ENCODE results near the gene P2RX2.

The P2RX2 gene

GRCh38 chr12:132638541-132639408 lies 20.2 kb downstream of the P2RX2 start:
- no peak for DNase-seq (ENCODE audit: low read depth, low spot score)

GRCh38 chr12:132639956-132640520 lies 21.5 kb downstream of the P2RX2 start:
- DNase-seq (ENCODE audit: low read depth, low spot score): no peak

- no peak for DNase-seq (ENCODE audit: low read depth, low spot score)
Measured at GRCh38 chr12:132640936-132641335, 22.4 kb downstream of the P2RX2 start.

- no peak for DNase-seq (ENCODE audit: low read depth, low spot score)
Measured at GRCh38 chr12:132641811-132642650, 23.5 kb downstream of the P2RX2 start.

GRCh38 chr12:132642846-132643835 lies 24.6 kb downstream of the P2RX2 start:
- DNase-seq (ENCODE audit: low read depth, low spot score): no peak

- no peak for DNase-seq (ENCODE audit: low read depth, low spot score)
Measured at GRCh38 chr12:132646850-132647249, 28.3 kb downstream of the P2RX2 start.

- DNase-seq (ENCODE audit: low read depth, low spot score): no peak
Measured at GRCh38 chr12:132647858-132648257, 29.3 kb downstream of the P2RX2 start.

GRCh38 chr12:132648616-132649225 lies 30.1 kb downstream of the P2RX2 start:
- no peak for DNase-seq (ENCODE audit: low read depth, low spot score)

GRCh38 chr12:132649226-132649945 lies 30.8 kb downstream of the P2RX2 start:
- DNase-seq (ENCODE audit: low read depth, low spot score): no peak

- no peak for DNase-seq (ENCODE audit: low read depth, low spot score)
Measured at GRCh38 chr12:132651444-132652100, 33.0 kb downstream of the P2RX2 start.

GRCh38 chr12:132653567-132654290 lies 35.2 kb downstream of the P2RX2 start:
- no peak for DNase-seq (ENCODE audit: low read depth, low spot score)

- no peak for DNase-seq (ENCODE audit: low read depth, low spot score)
Measured at GRCh38 chr12:132657004-132657727, 38.6 kb downstream of the P2RX2 start.

GRCh38 chr12:132658149-132658894 lies 39.7 kb downstream of the P2RX2 start:
- DNase-seq (ENCODE audit: low read depth, low spot score): no peak

- no peak for DNase-seq (ENCODE audit: low read depth, low spot score)
Measured at GRCh38 chr12:132659146-132659545, 40.6 kb downstream of the P2RX2 start.

- no peak for DNase-seq (ENCODE audit: low read depth, low spot score)
Measured at GRCh38 chr12:132660052-132660451, 41.5 kb downstream of the P2RX2 start.

- DNase-seq (ENCODE audit: low read depth, low spot score): no peak
Measured at GRCh38 chr12:132660996-132661395, 42.4 kb downstream of the P2RX2 start.

GRCh38 chr12:132661972-132662371 lies 43.4 kb downstream of the P2RX2 start:
- no peak for DNase-seq (ENCODE audit: low read depth, low spot score)

Data from activated naive CD8-positive, alpha-beta T cell treated with anti-CD3 and anti-CD28 coated beads, Interleukin-2, amount 50 U/mL, for 16 hours (primary cell).